ENCODE data around the gene DCTN4. TPM values are rescaled to one million over a fixed set of nuclear protein-coding genes. Genes with fewer than 3 reads are reported as not detected.
A peak's percentile ranks its signal among the peaks of the same experiment; 100 is the strongest.

DCTN4 gene
- total and polyA plus RNA-seq, 2 experiments from 2014 or later: 15.4 to 41.8 TPM

GRCh38 chr5:150700594-150701377 is 58.0 kb downstream of the DCTN4 start, which contains the start of gene RBM22:
TSS of gene RBM22 (minus strand) at chr5:150701062. CDS start at chr5:150700985, 77 bp downstream.
- H3K4me2 ChIP-seq: peak within 1 kb of the TSS; percentile 99
- H3K4me1 ChIP-seq (ENCODE audit: insufficient read depth): peaks cover 4% of the 10 kb centered on the region; the same call in 1 of the 2 replicates
- Mint-ChIP-seq H3K9me3 (no peaks in the 10 kb centered on the region), H3K27me3 (ENCODE audit: insufficient read depth, low read depth, poor library complexity) (peaks cover 2% of the 10 kb centered on the region), H3K4me3 (no peak within 1 kb of the TSS; the same call in 2 of the 3 replicates), H3K4me1 (no peaks in the 10 kb centered on the region; the same call in 2 of the 3 replicates), H3K36me3 (ENCODE audit: low read depth) (peaks cover 25% of the 10 kb centered on the region), H3K27ac (no peak within 1 kb of the TSS)
- peak within 1 kb of the TSS; percentile 97 for H3K27ac ChIP-seq (ENCODE audit: low read depth)
- DNase-seq (ENCODE audit: low spot score): peak; percentile 98
- peak within 1 kb of the TSS; percentile 84 for H3K4me3 ChIP-seq
- no peaks in the 10 kb centered on the region for H3K27me3 ChIP-seq (ENCODE audit: insufficient read depth)
- 0 out of 2 replicates have a peak within 1 kb of the TSS, but pooled peaks have one; percentile 76 for H2AFZ ChIP-seq
- no peaks in the 10 kb centered on the region for H3K9me2 ChIP-seq (ENCODE audit: insufficient read depth)
- H3F3A ChIP-seq (replicated peaks; ENCODE audit: low read depth): no peaks in the 10 kb centered on the region
- H4K20me1 ChIP-seq (replicated peaks; ENCODE audit: insufficient read depth): peaks cover 4% of the 10 kb centered on the region; the same call in 1 of the 2 replicates
- ATAC-seq: peak; percentile 96
- TF ChIP-seq ZNF114 (CRISPR knock-in tag; IDR thresholded peaks at IDR 0.05) (no peak), POLR2AphosphoS5 (IDR thresholded peaks at IDR 0.05; ENCODE audit: low read depth) (peak; percentile 86), REST (IDR thresholded peaks at IDR 0.05; ENCODE audit: unreplicated experiment) (no peak), ZNF331 (CRISPR knock-in tag; IDR thresholded peaks at IDR 0.05; ENCODE audit: low read depth) (no peak), ETS1 (IDR thresholded peaks at IDR 0.05) (peak; percentile 85), NANOG (IDR thresholded peaks at IDR 0.05; ENCODE audit: borderline replicate concordance) (no peak), CTCF (conservative IDR thresholded peaks at IDR 0.05; ENCODE audit: low read depth in 2 of 2) (peak; percentile 48 to 62), CREB1 (CRISPR knock-in tag; IDR thresholded peaks at IDR 0.05; ENCODE audit: low read depth) (peak; percentile 96), JUNB (IDR thresholded peaks at IDR 0.05; ENCODE audit: unreplicated experiment) (no peak)
- peaks cover 33% of the 10 kb centered on the region for H3K36me3 ChIP-seq (ENCODE audit: insufficient read depth)
- peaks cover 18% of the 10 kb centered on the region for H3K79me2 ChIP-seq (replicated peaks; ENCODE audit: insufficient read depth)
